ENCODE results near the gene OLA1.
"Not testable (repeated sequence)": the region's sequence is repeated elsewhere in the genome, so short reads cannot be mapped to it uniquely, and the experiment has no call there.

Gene OLA1

DNA sequence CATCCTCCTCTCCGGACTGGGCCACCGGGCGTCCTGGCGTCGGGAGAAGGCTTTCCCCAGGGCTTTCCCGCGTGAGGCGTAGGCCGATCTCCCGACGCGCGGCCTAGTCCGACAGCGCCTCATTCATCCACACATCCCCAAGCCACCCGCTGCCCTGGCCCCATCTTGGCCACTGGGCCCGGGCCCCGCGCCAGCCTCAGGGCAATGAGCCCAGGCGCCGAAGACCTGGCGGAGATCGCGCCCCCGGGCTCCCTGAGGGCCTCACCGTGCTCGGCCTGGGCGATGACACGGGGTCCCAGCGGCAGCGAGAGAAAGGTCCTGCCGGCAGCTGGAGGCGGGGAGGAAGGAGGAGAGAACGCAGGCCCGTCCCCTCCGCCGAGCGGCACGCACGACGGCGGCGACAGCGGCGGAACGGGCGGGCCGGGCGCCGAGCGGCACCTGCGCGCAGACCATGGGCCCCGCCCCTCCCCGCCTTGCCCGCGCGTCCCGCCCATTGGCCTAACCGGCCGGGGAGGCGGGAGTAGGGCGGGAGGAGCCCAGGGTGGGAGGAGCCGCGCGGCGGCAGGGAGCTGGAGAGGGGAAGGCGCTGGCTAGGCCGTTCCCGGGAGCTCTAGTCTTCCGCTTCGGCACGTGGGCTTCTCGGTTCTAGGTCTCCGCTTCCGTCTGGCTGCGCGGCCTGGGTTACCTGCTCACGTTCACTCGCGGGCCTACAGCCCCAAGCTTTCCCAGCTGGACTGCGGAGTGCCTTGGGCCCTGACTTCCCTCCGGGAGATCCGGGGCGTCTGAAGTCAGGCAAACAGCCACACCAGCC lies at the start of gene OLA1:
Gene OLA1 (minus strand): TSS at position 346 of the 811 bp plus-strand sequence. CDS start 1,717 bp downstream, outside the sequence.
- DNase-seq (ENCODE audit: insufficient read length, low spot score) (peak; percentile 89), FAIRE-seq (peak; percentile 69)
- TF ChIP-seq POLR2A (IDR thresholded peaks at IDR 0.05; ENCODE audit: low read depth, low read length), result peak; percentile 71

GRCh38 chr2:174292908-174293307 lies 44.6 kb upstream of the OLA1 start:
- DNase-seq (ENCODE audit: insufficient read length, low spot score) (no peak), FAIRE-seq (no peak)
- TF ChIP-seq POLR2A (IDR thresholded peaks at IDR 0.05; ENCODE audit: low read depth, low read length), result no peak

DNA sequence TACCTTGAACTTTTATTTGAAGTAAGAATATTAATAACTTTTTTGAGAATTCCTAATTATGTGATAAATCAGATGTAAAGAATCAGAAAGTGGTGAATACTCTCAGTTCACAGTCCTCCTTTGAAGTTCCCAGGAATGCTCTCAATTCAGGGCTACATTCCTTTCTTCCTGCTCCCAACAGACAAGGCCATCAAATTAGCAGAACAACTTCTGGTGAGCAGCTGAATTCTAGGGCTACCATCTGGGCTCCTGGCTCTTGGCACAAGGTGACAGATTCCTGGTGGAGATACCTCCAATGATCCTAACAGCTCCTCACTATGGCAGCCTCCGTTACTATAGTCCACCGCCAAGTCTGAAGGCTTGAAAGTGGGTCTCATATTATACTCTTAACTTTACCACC lies 37.8 kb upstream of the OLA1 start:
- FAIRE-seq (no peak), DNase-seq (ENCODE audit: insufficient read length, low spot score) (no peak)
- TF ChIP-seq POLR2A (IDR thresholded peaks at IDR 0.05; ENCODE audit: low read depth, low read length), result no peak

- no peak for TF ChIP-seq POLR2A (IDR thresholded peaks at IDR 0.05; ENCODE audit: low read depth, low read length)
- FAIRE-seq (no peak), DNase-seq (ENCODE audit: insufficient read length, low spot score) (no peak)
Measured at GRCh38 chr2:174282441-174282840, 34.1 kb upstream of the OLA1 start.

GRCh38 chr2:174281736-174282135 lies 33.4 kb upstream of the OLA1 start:
- FAIRE-seq, result no peak
- no peak for TF ChIP-seq POLR2A (IDR thresholded peaks at IDR 0.05; ENCODE audit: low read depth, low read length)
- no peak for DNase-seq (ENCODE audit: insufficient read length, low spot score)

DNA sequence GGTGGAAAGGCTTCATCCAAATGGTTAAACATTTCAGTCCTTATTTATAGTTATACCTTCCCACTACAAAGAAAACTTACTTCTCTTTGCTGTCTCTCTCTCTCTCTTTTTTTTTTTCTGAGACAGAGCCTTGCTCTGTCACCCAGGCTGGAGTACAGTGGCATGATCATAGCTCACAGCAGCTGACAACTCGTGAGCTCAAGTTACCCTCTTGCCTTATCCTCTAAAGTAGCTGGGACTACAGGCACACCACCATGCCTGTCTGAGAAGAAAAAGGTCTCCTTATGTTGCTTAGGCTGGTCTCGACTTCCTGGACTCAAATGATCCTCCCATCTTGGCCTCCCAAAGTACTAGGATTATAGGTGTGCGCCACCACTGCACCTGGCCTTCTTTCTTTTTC lies 32.3 kb upstream of the OLA1 start:
- TF ChIP-seq POLR2A (IDR thresholded peaks at IDR 0.05; ENCODE audit: low read depth, low read length), result no peak
- no peak for DNase-seq (ENCODE audit: insufficient read length, low spot score)
- FAIRE-seq, result no peak

DNA sequence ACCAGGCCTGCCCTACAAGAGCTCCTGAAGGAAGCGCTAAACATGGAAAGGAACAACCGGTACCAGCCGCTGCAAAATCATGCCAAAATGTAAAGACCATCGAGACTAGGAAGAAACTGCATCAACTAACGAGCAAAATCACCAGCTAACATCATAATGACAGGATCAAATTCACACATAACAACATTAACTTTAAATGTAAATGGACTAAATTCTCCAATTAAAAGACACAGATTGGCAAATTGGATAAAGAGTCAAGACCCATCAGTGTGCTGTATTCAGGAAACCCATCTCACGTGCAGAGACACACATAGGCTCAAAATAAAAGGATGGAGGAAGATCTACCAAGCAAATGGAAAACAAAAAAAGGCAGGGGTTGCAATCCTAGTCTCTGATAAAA lies 21.9 kb upstream of the OLA1 start:
- FAIRE-seq; DNase-seq (ENCODE audit: insufficient read length, low spot score): not testable (repeated sequence)

DNA sequence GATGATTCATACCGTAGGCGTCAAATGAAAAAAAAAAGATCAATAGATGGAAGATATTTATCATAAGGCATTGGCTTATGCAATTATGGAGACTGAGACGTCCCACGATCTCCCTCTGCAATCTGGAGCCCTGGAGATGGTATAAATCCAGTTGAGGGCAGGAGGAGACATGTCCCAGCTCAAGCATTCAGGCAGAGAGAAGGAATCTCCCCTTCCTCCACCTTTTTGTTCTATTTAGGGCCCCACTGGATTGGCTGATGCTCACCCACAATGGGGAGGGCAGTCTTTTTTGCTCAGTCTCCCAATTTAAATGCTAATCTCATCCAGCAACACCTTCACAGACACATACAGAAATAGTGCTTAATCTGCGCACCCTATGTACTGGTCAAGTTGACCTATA lies 18.0 kb upstream of the OLA1 start:
- FAIRE-seq, result no peak
- no peak for DNase-seq (ENCODE audit: insufficient read length, low spot score)
- TF ChIP-seq POLR2A (IDR thresholded peaks at IDR 0.05; ENCODE audit: low read depth, low read length), result no peak

- FAIRE-seq (peak; percentile 99), DNase-seq (ENCODE audit: insufficient read length, low spot score) (peak; percentile 40)
Measured at GRCh38 chr2:174263997-174264396, 15.7 kb upstream of the OLA1 start.

GRCh38 chr2:174259981-174260380 lies 11.6 kb upstream of the OLA1 start:
- FAIRE-seq (no peak), DNase-seq (ENCODE audit: insufficient read length, low spot score) (no peak)
- no peak for TF ChIP-seq POLR2A (IDR thresholded peaks at IDR 0.05; ENCODE audit: low read depth, low read length)

More at GRCh38 chr2:174263997-174264396, 15.7 kb upstream of the OLA1 start:
- TF ChIP-seq POLR2A (IDR thresholded peaks at IDR 0.05; ENCODE audit: low read depth, low read length), result no peak

- FAIRE-seq, result no peak
- no peak for TF ChIP-seq POLR2A (IDR thresholded peaks at IDR 0.05; ENCODE audit: low read depth, low read length)
- no peak for DNase-seq (ENCODE audit: insufficient read length, low spot score)
Measured at GRCh38 chr2:174254267-174254666, 5.9 kb upstream of the OLA1 start.

GRCh38 chr2:174248998-174249592 lies 763 bp upstream of the OLA1 start:
- FAIRE-seq (no peak), DNase-seq (ENCODE audit: insufficient read length, low spot score) (no peak)
- no peak for TF ChIP-seq POLR2A (IDR thresholded peaks at IDR 0.05; ENCODE audit: low read depth, low read length)

DNA sequence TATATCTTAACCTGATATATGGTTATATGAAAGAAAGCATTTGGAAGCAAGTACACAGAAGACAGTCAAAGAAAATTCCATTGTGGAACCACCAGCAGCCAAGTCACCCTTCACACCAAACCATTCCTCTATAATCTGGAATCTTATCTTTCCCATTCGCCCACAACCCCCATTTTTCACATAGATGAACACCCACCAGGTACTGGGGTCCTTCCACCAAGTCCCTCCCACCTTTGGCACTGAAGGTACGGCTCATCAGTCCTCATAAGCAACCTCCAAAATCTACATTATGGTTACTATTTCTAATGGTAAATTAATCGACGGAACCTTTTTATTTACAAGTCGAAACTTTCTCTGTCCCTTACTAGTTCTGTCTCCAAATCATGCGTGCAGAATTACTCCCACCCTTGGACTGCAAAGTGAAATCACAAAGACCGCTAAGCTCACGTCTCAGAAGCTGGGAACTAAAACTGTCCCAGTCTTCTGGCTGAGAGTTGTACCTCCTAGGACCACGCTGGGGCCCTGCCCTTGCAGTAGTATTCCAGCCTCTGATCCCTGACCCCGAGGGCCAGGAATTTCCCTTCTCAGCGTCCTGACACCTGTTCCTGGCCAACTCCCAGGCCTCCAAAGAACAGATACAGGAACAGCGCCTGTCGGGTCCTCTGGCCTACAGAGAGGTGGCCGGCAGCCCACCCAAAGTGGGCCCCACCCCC lies 702 bp downstream of the OLA1 start:
- no peak for TF ChIP-seq POLR2A (IDR thresholded peaks at IDR 0.05; ENCODE audit: low read depth, low read length)
- FAIRE-seq, result no peak
- DNase-seq (ENCODE audit: insufficient read length, low spot score), result peak; percentile 9

DNA sequence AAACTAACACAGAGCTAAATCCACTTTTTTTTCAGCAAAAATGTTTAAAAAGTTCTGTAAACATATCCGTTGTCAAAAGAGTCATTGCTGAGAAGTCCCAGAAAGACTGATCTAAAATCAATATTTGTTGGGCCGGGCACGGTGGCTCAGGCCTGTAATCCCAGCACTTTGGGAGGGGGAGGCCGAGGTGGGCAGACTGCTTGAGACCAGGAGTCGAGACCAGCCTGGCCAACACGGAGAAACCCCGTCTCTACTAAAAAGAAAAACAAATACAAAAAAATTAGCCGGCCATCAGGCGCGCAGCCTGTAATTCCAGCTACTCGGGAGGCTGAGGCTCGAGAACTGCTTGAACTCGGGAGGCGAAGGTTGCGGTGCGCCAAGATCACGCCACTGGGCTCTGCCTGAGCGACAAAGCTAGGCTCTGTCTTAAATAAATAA lies 1.4 kb downstream of the OLA1 start:
- FAIRE-seq, result no peak

DNA sequence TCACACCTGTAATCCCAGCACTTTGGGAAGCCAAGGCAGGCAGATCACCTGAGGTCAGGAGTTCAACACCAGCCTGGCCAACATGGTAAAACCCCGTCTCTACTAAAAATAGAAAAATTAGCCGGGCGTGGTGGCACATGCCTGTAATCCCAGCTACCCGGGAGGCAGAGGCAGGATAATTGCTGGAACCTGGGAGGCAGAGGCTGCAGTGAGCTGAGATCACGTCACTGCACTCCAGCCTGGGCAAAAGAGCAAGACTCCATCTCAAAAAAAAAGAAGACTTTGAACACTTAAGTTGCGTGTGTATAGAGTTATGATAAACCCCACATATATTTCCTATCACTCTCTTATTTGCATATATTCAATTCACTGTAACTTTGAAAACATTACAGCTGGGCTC lies 2.7 kb downstream of the OLA1 start:
- not testable (repeated sequence) for DNase-seq (ENCODE audit: insufficient read length, low spot score); FAIRE-seq

More for the DNA sequence above, 1.4 kb downstream of the OLA1 start:
- no peak for DNase-seq (ENCODE audit: insufficient read length, low spot score)
- TF ChIP-seq POLR2A (IDR thresholded peaks at IDR 0.05; ENCODE audit: low read depth, low read length), result no peak

Data from H54 (cell line).